ENCODE data around the gene TRPC6.

TRPC6 gene

GRCh38 chr11:101459020-101459419 lies 124.8 kb downstream of the TRPC6 start:
- no peak overlapping the region for H3K4me3 ChIP-seq (replicated peaks; ENCODE audit: low read depth, low read length)
- DNase-seq (ENCODE audit: low read depth) = no peak
- TF ChIP-seq CTCF (IDR thresholded peaks at IDR 0.05; ENCODE audit: low read length, missing control alignments) = no peak

GRCh38 chr11:101458161-101458560 lies 125.6 kb downstream of the TRPC6 start:
- TF ChIP-seq CTCF (IDR thresholded peaks at IDR 0.05; ENCODE audit: low read length, missing control alignments) = no peak
- no peak overlapping the region for H3K4me3 ChIP-seq (replicated peaks; ENCODE audit: low read depth, low read length)
- DNase-seq (ENCODE audit: low read depth) = peak; percentile 11

- TF ChIP-seq CTCF (IDR thresholded peaks at IDR 0.05; ENCODE audit: low read length, missing control alignments) = peak; percentile 22
- DNase-seq (ENCODE audit: low read depth) = peak; percentile 33
- H3K4me3 ChIP-seq (replicated peaks; ENCODE audit: low read depth, low read length) = no peak overlapping the region
Measured at GRCh38 chr11:101456812-101457211, 127.0 kb downstream of the TRPC6 start.

- no peak overlapping the region for H3K4me3 ChIP-seq (replicated peaks; ENCODE audit: low read depth, low read length)
- TF ChIP-seq CTCF (IDR thresholded peaks at IDR 0.05; ENCODE audit: low read length, missing control alignments) = no peak
- no peak for DNase-seq (ENCODE audit: low read depth)
Measured at GRCh38 chr11:101453682-101454081, 130.1 kb downstream of the TRPC6 start.

GRCh38 chr11:101448881-101449442 lies 134.8 kb downstream of the TRPC6 start:
- DNase-seq (ENCODE audit: low read depth) = no peak
- no peak for TF ChIP-seq CTCF (IDR thresholded peaks at IDR 0.05; ENCODE audit: low read length, missing control alignments)
- H3K4me3 ChIP-seq (replicated peaks; ENCODE audit: low read depth, low read length) = no peak overlapping the region

GRCh38 chr11:101446726-101447125 lies 137.1 kb downstream of the TRPC6 start:
- no peak for TF ChIP-seq CTCF (IDR thresholded peaks at IDR 0.05; ENCODE audit: low read length, missing control alignments)
- no peak overlapping the region for H3K4me3 ChIP-seq (replicated peaks; ENCODE audit: low read depth, low read length)
- DNase-seq (ENCODE audit: low read depth) = no peak

GRCh38 chr11:101446238-101446637 lies 137.6 kb downstream of the TRPC6 start:
- DNase-seq (ENCODE audit: low read depth) = peak; percentile 64
- H3K4me3 ChIP-seq (replicated peaks; ENCODE audit: low read depth, low read length) = no peak overlapping the region
- no peak for TF ChIP-seq CTCF (IDR thresholded peaks at IDR 0.05; ENCODE audit: low read length, missing control alignments)
